ACHN (cell line): ENCODE data around the gene RFX8.

ENCODE experiments used
- DNase-seq: peaks from one replicate; pipeline ENCODE4 v3.0.0-alpha.2; 2015
- in situ Hi-C: cut with HindIII; loops from 2 replicates; pipeline ENCODE4 v1.10.0; 2017; ENCODE audit warnings: low sequenced_read_pairs, low pct_ligation_motif_present, low pct_unique_long_range_greater_than_20kb

RFX8 gene

DNA sequence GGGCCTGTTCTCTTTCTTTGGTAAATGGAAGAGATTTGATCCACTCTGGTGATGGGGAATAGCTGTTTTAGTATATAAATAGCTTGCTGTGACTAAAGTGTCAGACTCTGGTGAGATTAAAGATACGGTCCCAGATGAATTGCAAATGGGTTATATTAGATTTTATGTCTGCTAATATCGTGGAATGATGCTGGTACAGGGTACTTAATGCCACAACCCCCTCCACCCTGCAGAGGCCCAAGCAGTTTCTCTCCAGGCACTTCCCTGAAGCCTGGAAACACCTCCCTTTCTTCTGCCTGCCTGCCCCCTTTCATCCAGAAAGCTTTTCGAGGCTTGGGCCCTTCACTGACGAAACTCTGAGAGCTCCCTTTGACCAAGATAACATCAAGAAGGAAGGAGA lies 21.4 kb upstream of the RFX8 start:
- in situ Hi-C loops = no loop called here
- no peak for DNase-seq

DNA sequence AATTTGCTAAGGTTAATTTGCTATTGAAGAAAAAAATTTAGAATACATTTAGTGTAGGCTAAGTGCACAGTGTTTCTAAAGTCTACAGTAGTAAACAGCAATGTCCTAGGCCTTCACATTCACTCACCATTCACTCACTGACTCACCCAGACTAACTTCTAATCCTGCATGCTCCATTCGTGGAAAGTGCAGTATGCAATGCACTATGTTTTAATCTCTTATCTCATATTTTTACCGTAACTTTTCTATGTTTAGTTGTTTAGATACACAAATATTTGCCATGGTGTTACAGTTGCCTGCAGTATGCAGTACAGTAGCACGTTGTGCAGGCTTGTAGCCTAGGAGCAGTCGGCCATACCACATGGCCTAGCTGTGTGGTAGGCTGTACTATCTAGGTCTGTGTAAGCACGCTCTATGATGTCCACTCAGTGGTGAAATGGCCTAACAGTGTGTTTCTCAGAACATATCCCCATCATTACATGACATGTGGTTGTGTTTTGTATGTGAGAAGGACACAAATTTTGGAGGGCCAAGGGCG lies 18.1 kb upstream of the RFX8 start:
- in situ Hi-C loops = no loop called here
- DNase-seq = no peak

DNA sequence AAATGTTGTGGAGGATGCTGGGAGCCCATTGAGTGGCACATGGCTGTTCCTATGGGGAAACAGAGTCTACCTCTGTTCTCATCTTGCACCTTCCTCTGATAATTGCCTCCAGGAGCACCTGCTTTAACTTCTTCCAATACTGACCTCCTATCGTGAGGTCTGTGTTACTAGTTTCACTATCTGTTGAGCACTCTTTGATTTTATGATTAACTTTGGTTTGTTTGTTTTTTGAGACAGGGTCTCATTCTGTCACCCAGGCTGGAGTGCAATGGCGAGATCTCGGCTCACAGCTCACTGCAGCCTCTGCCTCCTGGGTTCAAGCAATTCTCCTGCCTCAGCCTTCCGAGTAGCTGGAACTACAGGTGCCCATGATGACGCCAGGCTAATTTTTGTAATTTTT lies 12.1 kb upstream of the RFX8 start:
- in situ Hi-C loops = no loop called here
- DNase-seq = no peak

DNA sequence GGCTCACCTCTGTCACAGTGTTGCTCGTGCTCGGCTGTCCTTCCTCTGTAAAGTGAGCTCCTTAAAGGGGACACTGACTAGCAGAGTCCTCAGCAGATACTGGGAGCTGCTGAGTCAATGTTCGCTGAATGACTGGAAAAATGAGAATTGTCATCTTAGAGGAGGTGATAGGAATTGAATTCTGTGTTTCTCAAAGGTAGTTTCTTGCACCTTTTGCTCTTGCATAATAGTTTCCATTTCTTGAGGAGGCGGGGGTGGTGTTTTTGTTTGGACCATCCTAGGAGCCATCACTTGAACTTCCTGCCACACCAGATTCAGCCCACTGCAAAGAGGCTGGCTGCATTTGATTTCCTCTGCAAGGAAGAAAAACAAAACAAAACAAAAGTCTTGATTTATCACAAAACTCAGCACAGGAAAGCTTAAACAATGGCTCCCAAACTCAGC lies 11.4 kb upstream of the RFX8 start:
- no peak for DNase-seq
- in situ Hi-C loops = no loop called here

DNA sequence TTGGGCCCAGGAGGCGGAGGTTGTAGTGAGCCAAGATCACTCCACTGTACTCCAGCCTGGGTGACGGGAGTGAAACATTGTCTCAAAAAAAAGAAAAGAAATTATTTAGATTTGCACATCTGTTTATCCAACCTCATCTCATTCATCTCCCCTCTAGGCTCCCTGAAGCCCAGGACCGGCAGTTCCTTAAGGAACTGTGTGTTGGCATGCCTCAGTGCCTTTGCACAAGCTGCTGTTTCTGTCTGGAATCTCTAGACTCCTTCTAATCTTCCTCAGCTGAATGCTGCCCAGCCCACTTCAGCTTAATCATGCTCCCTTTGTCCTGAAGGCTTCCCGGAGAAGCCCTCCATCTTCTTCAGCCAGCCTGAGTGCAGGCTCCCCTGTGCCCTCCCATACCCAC lies 10.9 kb upstream of the RFX8 start:
- in situ Hi-C loops = no loop called here
- no peak for DNase-seq

DNA sequence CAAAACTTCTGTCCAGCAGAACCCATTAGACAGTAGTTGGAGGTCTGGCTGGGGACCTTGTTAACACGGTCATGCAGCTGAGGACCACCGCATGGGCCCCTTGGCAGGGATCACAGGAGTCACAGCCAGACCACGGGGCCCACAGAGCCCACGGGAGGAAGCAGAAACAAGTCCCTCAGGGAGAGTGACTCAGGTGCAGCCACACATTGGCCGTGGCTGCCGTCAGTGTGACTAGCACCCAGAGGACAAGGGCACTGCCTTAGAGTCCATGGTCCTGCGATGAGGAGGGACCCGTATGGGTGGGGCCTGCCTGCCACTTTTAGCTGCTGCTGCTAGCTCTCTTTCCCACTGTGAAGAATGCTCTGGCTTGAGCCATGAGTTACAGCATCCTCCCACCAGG lies 5.9 kb upstream of the RFX8 start:
- in situ Hi-C loops = no loop called here
- DNase-seq = no peak

DNA sequence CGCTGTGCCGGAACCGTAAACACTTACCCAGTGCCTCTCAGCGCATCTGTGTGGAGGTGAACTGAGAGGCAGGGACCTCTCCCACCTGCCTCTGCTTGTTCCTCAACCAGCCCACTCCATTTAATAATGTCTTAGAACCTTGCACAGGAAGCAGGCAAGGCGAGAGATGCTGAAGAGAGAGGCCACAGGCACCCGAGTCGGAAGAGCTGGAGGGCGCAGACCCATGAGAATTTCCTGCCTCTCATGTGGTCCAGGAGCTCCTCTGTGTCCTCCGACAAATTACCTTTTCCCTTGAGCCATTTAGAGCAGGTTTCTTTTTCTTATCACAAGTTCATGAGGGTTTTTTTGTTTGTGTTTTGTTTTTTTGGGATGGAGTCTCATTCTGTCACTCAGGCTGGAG lies 4.9 kb upstream of the RFX8 start:
- in situ Hi-C loops = no loop called here
- DNase-seq = no peak

DNA sequence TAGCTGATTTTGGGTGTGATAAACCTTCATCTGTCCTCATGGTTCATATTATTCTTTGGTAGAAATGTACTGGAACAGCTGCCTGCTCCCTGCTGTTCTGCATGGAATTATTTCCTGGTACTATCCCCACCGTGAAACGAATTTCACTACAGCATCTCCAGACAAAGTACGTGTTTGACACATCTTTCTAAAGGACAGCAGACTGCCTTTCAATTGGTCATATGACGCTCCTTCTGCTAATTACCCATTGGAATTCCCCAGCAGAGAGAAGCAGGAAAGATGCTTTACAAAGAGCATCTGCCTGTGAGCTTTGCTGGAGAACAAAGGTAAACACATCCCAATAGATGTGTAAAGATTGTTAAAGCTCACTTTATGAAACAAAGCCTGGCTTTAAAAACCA lies 4.4 kb upstream of the RFX8 start:
- no peak for DNase-seq
- in situ Hi-C loops = no loop called here

DNA sequence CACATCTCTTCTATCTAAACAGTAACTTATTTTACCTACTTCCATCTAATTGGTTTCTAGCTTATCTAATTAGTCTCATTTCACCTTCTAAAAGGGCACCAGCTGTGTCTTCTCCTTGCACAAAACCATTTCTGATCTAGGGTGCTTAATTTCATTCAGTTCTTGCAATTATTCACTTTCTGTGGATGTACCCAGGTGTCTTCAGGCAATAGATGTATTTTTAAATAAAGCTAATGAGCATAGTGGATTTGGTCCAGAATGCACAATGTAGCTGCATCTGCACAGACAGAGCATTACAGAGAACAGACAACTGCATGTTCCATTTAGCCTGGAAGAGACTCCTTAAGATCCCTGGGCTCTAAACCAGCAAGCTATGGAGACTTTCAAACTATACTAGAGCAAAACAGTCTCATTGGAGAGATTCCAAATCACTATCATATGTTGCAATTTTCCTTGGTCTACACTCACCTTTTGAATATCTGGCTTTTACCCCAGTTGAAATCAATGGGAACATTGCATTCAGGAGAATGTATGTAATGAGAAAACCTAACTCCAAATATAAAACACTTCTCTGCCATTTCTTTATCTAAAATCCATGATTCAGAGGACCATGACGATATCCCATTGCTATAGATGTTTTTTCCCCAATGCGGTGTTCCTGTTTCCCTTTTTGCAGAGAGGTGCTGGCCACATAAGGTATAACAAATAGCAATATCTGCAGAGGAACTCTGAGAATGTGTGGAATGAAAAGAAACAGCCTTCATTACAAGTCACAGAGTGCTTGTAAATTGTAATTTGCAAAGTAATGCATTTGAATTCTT lies 3.5 kb upstream of the RFX8 start:
- in situ Hi-C loops = no loop called here
- DNase-seq = no peak

DNA sequence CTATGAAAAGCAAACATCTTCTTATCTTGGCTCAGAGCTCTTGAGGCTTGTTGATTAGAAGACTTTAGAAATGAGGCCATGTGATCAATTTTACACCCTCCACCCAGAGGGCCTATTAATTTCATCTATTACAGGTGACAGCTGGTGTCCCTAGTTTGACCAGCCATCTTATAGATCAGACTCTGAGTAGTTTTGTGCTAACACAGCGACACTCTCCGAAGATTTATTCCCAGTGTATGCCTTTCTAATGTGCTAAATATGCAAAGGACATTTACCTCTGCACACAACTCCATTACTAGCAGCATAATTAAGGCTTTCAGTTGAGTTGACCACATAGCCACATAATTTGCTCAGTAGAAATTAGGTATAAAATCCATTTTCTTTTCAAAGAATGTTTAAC lies 2.6 kb upstream of the RFX8 start:
- DNase-seq = no peak
- in situ Hi-C loops = no loop called here

DNA sequence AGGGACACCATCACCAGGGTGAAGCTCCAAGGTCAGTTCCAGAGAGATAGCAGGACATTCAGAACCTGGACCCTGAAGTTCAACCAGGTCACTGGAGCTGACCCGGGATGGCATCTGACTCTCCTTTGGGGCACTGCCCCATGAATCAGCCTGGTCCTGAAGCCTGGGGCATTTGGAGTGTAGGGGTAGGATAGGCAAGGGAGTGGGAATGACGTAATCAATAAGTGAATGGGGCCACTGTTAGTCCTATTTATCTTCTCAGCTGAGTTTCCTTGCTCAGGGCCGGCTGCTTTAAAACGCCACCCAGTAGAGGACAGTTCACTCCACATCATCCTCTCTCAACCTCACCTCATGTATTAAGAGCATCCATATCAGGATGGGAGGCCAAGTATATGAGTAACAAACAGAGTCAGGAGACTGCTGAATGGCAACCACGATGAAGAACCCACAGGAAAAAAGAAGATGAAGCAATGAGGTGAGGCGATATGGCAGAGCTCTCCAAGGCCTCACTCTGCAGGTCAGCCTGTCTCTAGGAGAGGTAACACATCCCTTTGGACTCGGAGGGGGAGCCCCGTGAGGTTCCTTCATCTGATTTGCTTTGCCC lies 1.8 kb upstream of the RFX8 start:
- in situ Hi-C loops = no loop called here
- no peak for DNase-seq

DNA sequence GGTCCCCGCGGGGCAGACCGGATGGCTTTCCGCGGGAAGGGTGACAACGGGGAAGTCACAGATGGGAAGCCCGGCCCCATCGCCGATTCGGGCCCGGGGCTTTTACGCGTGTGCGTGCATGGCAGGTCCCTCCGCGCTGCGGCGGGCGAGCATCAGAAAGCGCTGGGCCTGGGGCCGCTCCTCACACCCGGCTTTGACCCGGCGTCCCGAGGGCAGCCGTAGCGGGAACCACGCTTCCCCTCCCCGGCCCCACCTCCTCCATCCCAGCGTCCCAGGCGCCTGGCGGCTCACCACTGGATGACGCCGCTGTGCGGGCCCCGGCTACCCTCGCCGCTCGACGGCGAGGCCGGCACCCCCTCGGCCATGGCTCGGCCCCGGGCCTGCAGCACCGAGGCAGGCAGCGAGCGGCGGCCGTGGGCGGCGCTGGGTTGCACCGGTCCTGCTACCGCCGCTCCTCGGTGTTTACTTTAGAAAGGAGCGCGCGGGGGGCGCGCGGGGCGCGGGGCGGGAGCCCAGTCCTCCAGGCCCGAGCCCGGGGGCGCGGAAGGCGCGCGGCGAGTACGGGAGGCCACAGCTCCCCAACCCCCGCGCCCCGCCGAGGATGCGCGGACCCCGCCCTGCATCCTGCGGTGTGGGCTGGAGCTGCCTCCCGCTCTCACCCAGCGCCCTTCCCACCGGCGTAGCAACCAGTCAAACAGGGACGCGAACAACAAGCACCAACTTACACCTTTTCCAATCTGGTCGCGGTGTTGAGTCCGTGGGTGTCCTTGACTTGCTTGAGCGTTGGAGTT lies 806 bp downstream of the RFX8 start:
- peak; percentile 29 for DNase-seq
- in situ Hi-C loops = no loop called here

DNA sequence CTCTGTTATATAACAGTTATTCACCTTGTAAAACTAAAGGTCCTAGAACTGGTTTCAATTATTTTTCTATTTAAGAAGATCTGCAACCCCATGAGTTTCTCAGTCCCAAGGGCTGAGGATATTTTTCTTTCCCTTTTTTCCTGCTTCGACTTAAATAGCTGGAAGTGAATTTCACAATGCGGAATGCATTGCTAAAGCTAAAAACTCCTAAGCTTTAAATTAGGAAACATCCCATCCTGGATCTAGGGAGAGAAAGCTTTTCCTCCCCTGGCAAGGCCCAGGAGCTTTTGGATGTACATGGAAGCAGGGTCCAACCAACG lies 1.4 kb downstream of the RFX8 start:
- DNase-seq = no peak
- in situ Hi-C loops = no loop called here

DNA sequence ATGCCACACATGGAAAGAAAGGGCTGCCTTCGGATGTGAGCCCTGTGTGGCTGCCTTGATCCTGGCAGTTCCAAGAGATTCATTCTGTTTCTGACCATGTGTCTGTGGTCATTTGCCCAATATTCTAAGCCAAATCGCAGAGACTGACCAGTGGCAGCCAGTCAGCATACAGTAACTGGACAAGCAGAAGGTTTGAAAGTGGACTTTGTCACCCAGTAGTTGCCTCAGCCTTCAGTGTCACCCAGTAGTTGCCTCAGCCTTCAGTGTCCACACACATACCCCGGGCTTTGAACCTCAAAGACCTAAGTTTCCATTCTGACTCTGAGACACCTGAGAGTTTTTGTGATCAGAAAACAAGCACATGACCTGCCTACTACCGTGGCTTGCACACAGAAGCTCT lies 5.0 kb downstream of the RFX8 start:
- no peak for DNase-seq
- in situ Hi-C loops = no loop called here

DNA sequence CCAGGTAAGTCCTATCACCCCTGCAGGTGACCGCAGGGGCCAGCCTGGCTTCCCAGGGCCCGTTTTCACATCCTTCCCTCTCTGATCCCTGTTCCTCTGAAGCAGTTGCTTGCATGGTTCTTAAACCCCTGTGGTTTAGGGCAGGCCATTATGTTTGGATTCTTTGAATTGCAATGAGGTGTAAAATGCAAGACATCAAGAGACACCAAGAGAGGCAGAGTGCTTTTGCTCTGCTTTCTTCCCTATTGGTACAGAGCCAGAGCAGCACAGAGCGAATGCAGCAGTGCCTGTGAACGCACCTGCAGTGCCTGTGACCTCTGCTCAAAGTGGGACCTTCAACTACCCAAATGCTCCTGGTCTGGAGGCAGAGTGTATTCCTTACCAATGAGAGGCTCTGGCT lies 7.6 kb downstream of the RFX8 start:
- in situ Hi-C loops = no loop called here
- DNase-seq = no peak

DNA sequence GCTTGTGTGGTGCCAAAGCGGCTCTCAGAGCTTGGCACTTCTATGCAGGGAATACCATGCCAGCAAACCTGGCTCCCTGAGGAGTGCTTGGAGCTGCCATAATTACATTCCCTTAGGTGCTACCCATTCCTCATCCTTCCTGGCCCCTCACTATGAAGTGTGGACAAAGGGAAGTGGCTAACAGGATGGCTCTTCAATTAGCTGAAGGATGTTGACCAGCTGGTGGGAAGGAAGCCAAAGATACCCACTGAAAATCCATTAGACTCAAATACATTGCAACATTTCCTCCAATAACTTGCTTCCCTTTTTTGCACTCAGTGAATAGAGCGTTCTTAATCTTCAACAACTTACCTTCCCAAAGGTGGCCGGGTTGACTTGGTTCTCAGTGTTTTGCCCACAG lies 8.5 kb downstream of the RFX8 start:
- DNase-seq = no peak
- in situ Hi-C loops = no loop called here

DNA sequence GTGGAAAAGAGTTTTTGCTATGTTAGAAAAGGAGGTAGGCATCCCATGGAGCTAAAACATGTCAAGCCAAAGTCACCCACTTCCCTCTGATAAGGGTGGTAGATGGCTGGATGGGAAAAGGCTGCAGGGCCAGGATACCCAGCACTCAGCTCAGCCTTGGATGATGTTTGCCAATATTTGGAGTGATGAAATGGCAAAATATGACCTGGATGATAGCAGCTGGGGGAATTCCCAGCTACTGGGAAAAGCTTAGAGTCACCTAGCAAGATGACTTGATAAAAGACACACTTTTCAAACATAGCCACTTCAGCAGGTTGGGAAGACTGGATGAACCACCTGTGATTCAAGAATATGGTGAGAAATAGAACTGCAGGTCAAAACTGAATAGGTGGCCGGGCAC lies 10.1 kb downstream of the RFX8 start:
- in situ Hi-C loops = no loop called here
- DNase-seq = no peak

DNA sequence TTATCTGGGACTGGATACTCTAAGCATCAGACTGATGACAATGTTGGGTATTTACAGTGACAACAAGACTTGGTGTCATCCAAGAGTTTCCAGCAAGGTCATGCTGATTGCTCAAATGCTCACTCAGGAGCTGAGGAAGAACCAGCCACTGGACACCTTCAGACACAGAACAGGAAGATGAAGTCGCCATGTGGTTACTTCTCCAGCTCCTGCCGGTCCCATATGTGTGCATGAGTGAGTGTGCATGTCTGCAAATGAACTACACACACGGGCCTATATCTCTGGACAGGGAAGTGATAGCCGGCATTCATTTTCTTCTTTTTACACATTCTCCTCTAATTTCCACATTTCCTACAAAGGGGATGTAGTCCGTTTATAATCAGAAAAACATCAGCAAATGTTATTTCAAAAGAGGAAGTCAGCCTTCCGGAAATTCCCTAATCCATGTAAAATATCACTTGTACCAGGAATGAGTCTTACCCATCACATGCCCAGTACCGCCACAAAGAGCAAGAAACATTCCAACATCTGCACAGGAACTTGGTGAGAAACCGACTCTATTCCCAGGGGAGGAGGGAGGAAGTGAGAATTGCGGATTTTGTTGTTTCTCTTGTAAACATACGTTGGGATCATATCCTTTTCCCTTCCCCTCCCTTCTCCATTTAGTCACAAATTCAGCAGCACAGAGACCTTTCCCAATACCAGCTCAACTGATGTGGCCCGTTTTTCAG lies 10.8 kb downstream of the RFX8 start:
- no peak for DNase-seq
- in situ Hi-C loops = no loop called here

DNA sequence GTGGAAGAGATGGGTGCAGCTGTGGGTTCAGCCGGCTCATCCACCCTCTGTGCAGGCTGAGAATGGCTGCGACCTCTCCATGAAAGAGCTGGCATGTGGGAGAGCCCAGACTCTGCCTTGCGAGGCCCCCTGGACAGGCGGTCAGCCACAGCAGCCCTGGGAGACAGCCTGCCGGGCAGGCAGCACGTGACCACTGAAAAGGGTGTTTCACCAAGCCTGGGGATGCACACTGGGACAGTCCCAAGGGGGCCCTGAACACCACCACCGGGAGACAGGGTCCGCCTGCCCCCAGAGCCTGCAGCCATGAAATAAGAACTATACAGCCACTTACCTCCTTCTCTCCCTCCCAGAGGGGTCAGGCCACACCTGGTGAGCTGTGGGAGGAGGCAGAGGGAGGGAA lies 11.5 kb downstream of the RFX8 start:
- in situ Hi-C loops = no loop called here

More for the DNA sequence above, 11.5 kb downstream of the RFX8 start:
- DNase-seq = no peak
